BJ (cell line): Measurements from ENCODE around the gene CIITA. TPM values are rescaled to one million over a fixed set of nuclear protein-coding genes. Genes with fewer than 3 reads are reported as not detected.

ENCODE experiments used
- CTCF ChIA-PET: fragments of 350-600 bp; formaldehyde crosslinking; extraction: SDS; loops from one replicate; lab custom pipeline; 2021; ENCODE audit warnings: antibody characterized with exemption, inconsistent platforms; lab: Yijun Ruan, JAX
- POLR2A ChIA-PET: fragments of 300-600 bp; sonication (Branson Sonifier 250); formaldehyde crosslinking; extraction: SDS; loops from one replicate; lab custom pipeline; 2021; ENCODE audit warnings: antibody characterized with exemption; lab: Charles Lee
- DNase-seq: peaks from one replicate; pipeline ENCODE4 v3.0.0-alpha.2; 2011; ENCODE audit warnings: low read depth
- H3K27me3 ChIP-seq: 2 replicates; pipeline ENCODE4 v1.6.0; 2011; ENCODE audit warnings: low read length; ENCODE audit not compliant: control insufficient read depth, insufficient read depth
- H3K36me3 ChIP-seq: 2 replicates; pipeline ENCODE4 v1.5.1; 2011; ENCODE audit warnings: low read length; ENCODE audit not compliant: control insufficient read depth, insufficient read depth
- H3K4me3 ChIP-seq: 2 replicates; pipeline ENCODE4 v1.5.1; 2011; ENCODE audit warnings: low read depth, mild to moderate bottlenecking, control low read depth, low read length
- polyA plus RNA-seq: library from polyadenylated mRNA; depleted of rRNA; stranded (reverse); fragments of >200 nt; gene quantifications from 2 replicates; pipeline ENCODE4 v1.2.3, GENCODE V29; 2011
- TF ChIP-seq, protein P1 (sequence below): IDR thresholded peaks from 2 replicates; pipeline ENCODE4 v1.5.1; 2011; ENCODE audit warnings: low read depth, mild to moderate bottlenecking, control low read depth, inconsistent platforms, low read length, moderate library complexity; ENCODE audit not compliant: insufficient read depth

Gene CIITA
- polyA plus RNA-seq, 1 experiment: not detected

DNA sequence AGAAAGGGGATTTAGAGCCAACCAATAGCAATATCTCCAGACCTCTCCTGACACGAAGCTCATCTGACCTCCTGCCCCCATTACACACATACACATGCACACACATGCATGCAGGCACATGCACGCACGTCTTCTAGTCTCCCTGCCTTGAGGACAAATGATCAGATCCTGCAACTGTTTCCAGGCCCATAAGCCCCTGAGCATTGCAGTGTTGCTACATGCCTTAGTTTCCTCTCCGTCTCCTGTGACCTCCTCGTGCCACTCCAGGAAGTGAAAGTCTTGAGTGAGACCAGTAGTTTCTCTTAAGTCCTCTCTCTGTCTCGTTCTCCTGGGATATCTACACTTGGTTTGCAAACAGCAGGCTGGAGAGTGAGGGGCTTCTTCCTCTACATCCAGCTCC, 8.2 kb downstream of the CIITA start:
- ChIA-PET CTCF (interaction anchor here (1.4 kb wide), 1 partner anchor 34 kb away, joined by 3 read pairs; no protein-coding TSS in a partner anchor), POLR2A (no interaction called here)
- no peak for DNase-seq
- H3K36me3 ChIP-seq: no peaks in the 10 kb centered on the region
- H3K27me3 ChIP-seq: peaks cover 7% of the 10 kb centered on the region
- TF ChIP-seq, protein P1, sequence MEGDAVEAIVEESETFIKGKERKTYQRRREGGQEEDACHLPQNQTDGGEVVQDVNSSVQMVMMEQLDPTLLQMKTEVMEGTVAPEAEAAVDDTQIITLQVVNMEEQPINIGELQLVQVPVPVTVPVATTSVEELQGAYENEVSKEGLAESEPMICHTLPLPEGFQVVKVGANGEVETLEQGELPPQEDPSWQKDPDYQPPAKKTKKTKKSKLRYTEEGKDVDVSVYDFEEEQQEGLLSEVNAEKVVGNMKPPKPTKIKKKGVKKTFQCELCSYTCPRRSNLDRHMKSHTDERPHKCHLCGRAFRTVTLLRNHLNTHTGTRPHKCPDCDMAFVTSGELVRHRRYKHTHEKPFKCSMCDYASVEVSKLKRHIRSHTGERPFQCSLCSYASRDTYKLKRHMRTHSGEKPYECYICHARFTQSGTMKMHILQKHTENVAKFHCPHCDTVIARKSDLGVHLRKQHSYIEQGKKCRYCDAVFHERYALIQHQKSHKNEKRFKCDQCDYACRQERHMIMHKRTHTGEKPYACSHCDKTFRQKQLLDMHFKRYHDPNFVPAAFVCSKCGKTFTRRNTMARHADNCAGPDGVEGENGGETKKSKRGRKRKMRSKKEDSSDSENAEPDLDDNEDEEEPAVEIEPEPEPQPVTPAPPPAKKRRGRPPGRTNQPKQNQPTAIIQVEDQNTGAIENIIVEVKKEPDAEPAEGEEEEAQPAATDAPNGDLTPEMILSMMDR: no peak
- no peak overlapping the region for H3K4me3 ChIP-seq

DNA sequence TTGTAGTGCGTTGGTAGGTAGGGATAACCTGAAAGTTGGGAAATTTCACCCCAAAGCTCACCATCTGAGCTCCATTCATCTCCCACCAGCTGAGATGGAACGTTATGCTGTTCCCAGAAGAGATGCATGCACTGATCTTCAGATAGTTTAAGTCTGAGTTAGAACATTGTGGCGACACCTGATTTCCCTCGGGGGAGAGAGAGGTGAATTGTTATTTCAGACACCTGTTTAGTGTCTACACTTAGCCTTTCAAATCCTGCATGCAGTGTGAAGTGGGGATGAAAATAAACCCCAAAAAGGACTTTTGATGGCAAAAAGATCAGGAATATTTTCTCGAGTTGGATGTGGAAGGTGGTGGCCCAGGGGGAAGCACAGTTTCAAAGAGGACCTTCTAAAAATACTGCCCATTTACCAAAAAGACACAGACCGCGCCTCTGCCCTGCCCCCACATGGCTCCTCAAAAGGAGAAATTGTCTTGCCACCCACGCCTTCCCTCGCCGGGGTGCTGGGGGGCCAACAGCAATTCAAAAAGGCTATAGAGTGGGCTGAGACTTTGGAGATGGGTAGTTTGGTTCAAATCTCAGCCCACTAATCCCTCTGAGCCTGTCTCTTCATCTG, 11.4 kb downstream of the CIITA start:
- POLR2A ChIA-PET: no interaction called here
- TF ChIP-seq, protein P1: no peak
- DNase-seq: no peak
- Histone ChIP-seq H3K27me3 (peaks cover 4% of the 10 kb centered on the region), H3K4me3 (no peak overlapping the region), H3K36me3 (no peaks in the 10 kb centered on the region)
- CTCF ChIA-PET: no interaction called here

DNA sequence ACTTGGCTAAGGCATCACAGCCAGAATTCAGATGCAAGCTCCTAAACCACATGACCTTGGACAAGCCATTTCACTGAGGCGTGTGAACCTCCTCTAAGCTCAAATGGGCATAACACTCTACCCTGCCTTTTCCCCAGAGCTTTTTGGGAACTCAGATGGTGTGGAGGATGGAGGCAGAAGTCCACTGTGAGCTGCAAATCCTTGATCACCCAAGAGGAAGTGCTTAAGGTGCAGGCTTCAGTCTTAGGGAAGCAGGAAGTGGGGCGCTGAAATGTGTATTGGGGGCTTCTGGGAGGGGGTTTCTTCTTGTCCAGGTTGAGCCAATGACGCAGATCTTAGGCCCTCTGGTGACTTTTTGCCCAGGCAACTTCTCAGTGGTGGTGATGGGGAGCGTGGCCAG, 12.9 kb downstream of the CIITA start:
- ChIA-PET POLR2A (no interaction called here), CTCF (no interaction called here)
- TF ChIP-seq, protein P1: no peak
- no peak for DNase-seq
- Histone ChIP-seq H3K36me3 (no peaks in the 10 kb centered on the region), H3K4me3 (no peak overlapping the region), H3K27me3 (peaks cover 3% of the 10 kb centered on the region)

DNA sequence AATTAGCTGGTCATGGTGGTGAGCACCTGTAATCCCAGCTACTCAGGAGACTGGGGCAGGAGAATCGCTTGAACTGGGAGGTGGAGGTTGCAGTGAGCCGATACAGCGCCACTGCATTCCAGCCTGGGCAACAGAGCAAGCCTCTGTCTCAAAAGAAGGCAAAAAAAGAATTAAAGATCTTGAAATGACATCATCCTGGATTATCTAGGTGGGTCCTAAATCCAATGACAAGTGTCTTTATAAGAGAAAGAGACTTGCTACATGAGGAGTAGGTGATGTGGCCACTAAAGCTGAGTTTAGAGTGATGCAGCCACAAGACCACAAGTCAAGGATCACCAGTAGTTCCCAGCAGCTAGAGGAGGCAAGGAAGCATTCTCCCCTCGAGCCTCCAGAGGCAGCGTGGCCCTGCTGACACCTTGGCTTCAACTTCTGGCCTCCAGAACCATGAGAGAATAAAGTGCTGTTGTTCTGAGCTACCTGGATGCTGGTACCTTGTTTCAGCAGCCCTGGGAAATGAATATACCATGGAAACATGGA, 15.8 kb downstream of the CIITA start:
- TF ChIP-seq, protein P1: no peak
- Histone ChIP-seq H3K27me3 (peaks cover 3% of the 10 kb centered on the region), H3K4me3 (no peak overlapping the region), H3K36me3 (no peaks in the 10 kb centered on the region)
- ChIA-PET CTCF (no interaction called here), POLR2A (no interaction called here)
- no peak for DNase-seq

DNA sequence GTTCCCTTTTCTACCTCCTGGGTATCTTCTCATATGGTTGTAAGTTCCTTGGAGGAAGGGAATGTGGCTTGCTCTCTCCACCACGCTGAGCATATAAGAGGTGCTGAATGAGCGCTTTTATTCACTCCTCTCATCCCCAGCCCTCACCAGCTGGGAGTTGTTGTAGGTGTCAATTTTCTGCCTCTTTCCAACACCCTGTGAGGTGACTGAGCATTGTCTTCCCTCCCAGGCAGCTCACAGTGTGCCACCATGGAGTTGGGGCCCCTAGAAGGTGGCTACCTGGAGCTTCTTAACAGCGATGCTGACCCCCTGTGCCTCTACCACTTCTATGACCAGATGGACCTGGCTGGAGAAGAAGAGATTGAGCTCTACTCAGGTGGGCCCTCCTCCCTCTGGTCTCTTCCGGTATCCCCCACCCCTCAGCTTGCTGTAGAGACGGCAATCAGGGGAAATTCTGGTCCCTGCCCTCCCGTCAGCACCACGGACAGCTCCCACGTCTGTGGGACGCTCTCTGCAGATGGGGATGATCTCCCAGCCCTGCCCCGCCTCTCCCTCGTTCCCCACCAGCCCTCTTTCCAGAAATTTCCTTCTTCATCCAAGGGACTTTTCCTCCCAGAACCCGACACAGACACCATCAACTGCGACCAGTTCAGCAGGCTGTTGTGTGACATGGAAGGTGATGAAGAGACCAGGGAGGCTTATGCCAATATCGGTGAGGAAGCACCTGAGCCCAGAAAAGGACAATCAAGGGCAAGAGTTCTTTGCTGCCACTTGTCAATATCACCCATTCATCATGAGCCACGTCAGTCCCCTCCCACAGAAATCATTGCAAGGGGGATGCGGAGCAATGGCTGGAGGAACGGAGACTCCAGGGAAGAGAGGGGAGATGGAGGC, 18.3 kb downstream of the CIITA start:
- TF ChIP-seq, protein P1: no peak
- no peak for DNase-seq
- H3K27me3 ChIP-seq: peaks cover 2% of the 10 kb centered on the region
- H3K36me3 ChIP-seq: no peaks in the 10 kb centered on the region
- H3K4me3 ChIP-seq: no peak overlapping the region
- POLR2A ChIA-PET: no interaction called here
- CTCF ChIA-PET: interaction anchor here (1.6 kb wide), 1 partner anchor 24 kb away, joined by 6 read pairs; no protein-coding TSS in a partner anchor
